HEK293 (cell line): Measurements from ENCODE around the gene CDCA5.

ENCODE experiments used
- CTCF ChIP-seq: fragments of 450-650 bp; formaldehyde crosslinking; IDR thresholded peaks from 2 replicates; pipeline ENCODE4 v1.5.1; 2016; ENCODE audit warnings: missing biosample characterization, missing genetic modification characterization
- MYNN ChIP-seq: fragments of 450-650 bp; formaldehyde crosslinking; IDR thresholded peaks from 2 replicates; pipeline ENCODE4 v1.5.1; 2016; ENCODE audit warnings: missing biosample characterization, missing genetic modification characterization, borderline replicate concordance
- YY1 ChIP-seq: fragments of 450-650 bp; formaldehyde crosslinking; IDR thresholded peaks from 2 replicates; pipeline ENCODE4 v1.5.1; 2018; ENCODE audit warnings: missing biosample characterization, missing genetic modification characterization
- ZNF114 ChIP-seq: fragments of 450-650 bp; formaldehyde crosslinking; IDR thresholded peaks from 2 replicates; pipeline ENCODE4 v1.5.0; 2017; ENCODE audit warnings: missing biosample characterization, missing genetic modification characterization
- ZNF513 ChIP-seq: fragments of 450-650 bp; IDR thresholded peaks from 2 replicates; pipeline ENCODE4 v1.5.1; 2018; ENCODE audit warnings: missing biosample characterization, missing genetic modification characterization
- TF ChIP-seq, protein P1 (sequence below): IDR thresholded peaks from 2 replicates; pipeline ENCODE4 v1.6.1; 2011; ENCODE audit warnings: mild to moderate bottlenecking, low read depth, low read length, borderline replicate concordance
- TF ChIP-seq, protein P2 (sequence below): fragments of 450-650 bp; formaldehyde crosslinking; optimal IDR thresholded peaks from 2 replicates; pipeline ENCODE3; 2016; ENCODE audit warnings: missing biosample characterization, mild to moderate bottlenecking, missing genetic modification characterization

DNA sequence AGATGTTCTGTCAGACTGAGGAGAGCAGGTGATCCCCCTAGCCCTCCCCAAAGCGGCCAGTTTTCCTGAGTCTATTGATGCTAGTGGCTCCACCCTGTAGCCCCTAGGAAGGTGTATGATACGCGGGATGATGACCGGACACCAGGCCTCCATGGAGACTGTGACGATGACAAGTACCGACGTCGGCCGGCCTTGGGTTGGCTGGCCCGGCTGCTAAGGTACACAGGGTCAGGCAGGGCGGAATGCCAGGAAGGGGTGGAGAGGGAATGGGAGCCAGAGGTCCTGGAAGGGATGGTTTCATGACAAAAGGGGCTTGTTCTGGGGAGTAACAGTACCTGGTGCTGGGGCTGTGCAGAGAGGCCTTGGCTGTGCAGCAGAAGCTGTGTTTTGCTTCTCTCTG lies 3.4 kb upstream of the CDCA5 start:
- TF ChIP-seq ZNF114 (no peak), CTCF (tag by site-specific recombination) (no peak), ZNF513 (tag by site-specific recombination) (no peak), MYNN (no peak), YY1 (tag by site-specific recombination) (no peak)
- TF ChIP-seq, protein P1, sequence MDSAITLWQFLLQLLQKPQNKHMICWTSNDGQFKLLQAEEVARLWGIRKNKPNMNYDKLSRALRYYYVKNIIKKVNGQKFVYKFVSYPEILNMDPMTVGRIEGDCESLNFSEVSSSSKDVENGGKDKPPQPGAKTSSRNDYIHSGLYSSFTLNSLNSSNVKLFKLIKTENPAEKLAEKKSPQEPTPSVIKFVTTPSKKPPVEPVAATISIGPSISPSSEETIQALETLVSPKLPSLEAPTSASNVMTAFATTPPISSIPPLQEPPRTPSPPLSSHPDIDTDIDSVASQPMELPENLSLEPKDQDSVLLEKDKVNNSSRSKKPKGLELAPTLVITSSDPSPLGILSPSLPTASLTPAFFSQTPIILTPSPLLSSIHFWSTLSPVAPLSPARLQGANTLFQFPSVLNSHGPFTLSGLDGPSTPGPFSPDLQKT: no peak
- TF ChIP-seq, protein P2, sequence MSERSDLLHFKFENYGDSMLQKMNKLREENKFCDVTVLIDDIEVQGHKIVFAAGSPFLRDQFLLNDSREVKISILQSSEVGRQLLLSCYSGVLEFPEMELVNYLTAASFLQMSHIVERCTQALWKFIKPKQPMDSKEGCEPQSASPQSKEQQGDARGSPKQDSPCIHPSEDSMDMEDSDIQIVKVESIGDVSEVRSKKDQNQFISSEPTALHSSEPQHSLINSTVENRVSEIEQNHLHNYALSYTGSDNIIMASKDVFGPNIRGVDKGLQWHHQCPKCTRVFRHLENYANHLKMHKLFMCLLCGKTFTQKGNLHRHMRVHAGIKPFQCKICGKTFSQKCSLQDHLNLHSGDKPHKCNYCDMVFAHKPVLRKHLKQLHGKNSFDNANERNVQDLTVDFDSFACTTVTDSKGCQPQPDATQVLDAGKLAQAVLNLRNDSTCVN (tag by site-specific recombination): no peak
